Keratinocyte (primary cell): Measurements from ENCODE around the gene RTL1.

Source experiments
- EZH2 ChIP-seq: IDR thresholded peaks from one replicate; pipeline ENCODE4 v1.6.1; 2012; ENCODE audit warnings: inconsistent platforms, mild to moderate bottlenecking, low read length, moderate library complexity
- TF ChIP-seq, protein P1 (sequence below), 3 experiments: IDR thresholded peaks in 1 of 3; conservative IDR thresholded peaks in 1 of 3; optimal IDR thresholded peaks in 1 of 3; 2 replicates in 2 of 3; 3 replicates in 1 of 3; pipeline versions ENCODE3 to v1.5.1; 2011; ENCODE audit warnings: low read length in 3 of 3, mild to moderate bottlenecking in 3 of 3, moderate library complexity in 2 of 3, control low read depth in 1 of 3, inconsistent platforms in 1 of 3; ENCODE audit not compliant: insufficient read depth in 2 of 3; ENCODE audit errors: extremely low read depth in 1 of 3

DNA sequence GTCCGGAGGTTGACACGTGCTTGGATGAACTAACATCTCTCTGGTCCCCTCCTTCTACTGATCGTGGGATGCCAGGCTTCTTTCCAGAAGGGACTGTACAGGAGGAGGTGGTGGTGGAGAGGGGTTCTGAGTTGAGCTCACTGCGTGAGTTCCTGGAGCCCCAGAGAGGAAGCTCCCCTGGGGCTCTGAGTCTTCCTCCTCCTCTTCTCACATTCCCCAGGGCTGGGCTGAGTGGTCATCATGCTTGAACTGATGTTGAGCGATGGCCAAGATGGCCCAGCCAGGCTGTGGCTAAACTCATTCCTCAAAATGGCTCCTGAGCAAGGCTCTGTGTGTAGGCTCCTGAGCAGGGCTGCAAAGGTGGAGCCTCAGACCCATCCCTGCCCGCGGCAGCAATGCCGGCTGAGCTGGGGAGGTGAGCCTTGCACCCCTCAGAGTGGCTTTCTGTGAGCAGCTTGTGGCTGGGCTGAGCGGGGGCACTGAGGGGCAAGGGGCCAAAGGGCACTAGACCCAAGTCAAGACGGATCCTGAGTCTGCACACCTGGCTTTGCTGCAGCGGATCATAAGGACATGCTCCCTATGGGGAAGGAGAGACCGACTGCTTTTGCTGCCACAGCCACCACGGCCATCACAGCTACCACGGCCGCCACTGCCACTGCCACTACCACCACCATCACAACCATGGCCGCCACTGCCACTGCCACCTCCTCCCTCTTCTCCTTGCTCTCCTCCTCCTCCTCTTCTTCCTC is 42.2 kb downstream of the RTL1 start:
- TF ChIP-seq, protein P1, sequence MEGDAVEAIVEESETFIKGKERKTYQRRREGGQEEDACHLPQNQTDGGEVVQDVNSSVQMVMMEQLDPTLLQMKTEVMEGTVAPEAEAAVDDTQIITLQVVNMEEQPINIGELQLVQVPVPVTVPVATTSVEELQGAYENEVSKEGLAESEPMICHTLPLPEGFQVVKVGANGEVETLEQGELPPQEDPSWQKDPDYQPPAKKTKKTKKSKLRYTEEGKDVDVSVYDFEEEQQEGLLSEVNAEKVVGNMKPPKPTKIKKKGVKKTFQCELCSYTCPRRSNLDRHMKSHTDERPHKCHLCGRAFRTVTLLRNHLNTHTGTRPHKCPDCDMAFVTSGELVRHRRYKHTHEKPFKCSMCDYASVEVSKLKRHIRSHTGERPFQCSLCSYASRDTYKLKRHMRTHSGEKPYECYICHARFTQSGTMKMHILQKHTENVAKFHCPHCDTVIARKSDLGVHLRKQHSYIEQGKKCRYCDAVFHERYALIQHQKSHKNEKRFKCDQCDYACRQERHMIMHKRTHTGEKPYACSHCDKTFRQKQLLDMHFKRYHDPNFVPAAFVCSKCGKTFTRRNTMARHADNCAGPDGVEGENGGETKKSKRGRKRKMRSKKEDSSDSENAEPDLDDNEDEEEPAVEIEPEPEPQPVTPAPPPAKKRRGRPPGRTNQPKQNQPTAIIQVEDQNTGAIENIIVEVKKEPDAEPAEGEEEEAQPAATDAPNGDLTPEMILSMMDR (optimal IDR thresholded peaks at IDR 0.05 in 1 of 3, IDR thresholded peaks at IDR 0.05 in 1 of 3, conservative IDR thresholded peaks at IDR 0.05 in 1 of 3; ENCODE audit: extremely low read depth in 1 of 3, insufficient read depth in 2 of 3, low read length in 3 of 3), result no peak
- no peak for TF ChIP-seq EZH2
